ENCODE measurements around the gene CALM1.

- TF ChIP-seq CTCF (IDR thresholded peaks at IDR 0.05; ENCODE audit: insufficient read depth, low read depth, low read length), result no peak
- no peak for TF ChIP-seq EZH2 (IDR thresholded peaks at IDR 0.05; ENCODE audit: insufficient read depth, low read length)
Measured at GRCh38 chr14:90387206-90387760, 9.5 kb upstream of the CALM1 start.

Measured in astrocyte (in vitro differentiated cells and primary cell).